SKM-1 treated with dmso at 0.1 percent for 144 hours (cell line): ENCODE results near the gene CCAR1.
"Not testable (repeated sequence)": the region's sequence is repeated elsewhere in the genome, so short reads cannot be mapped to it uniquely, and the experiment has no call there.

Experiments
- DNase-seq: peaks from one replicate; lab custom pipeline; 2025; ENCODE audit not compliant: unreplicated experiment; lab: John Stamatoyannopoulos, UW

The CCAR1 gene

GRCh38 chr10:68720793-68721672 lies at the start of gene CCAR1:
Gene CCAR1 (plus strand): TSS chr10:68721239. CDS start chr10:68722505, 1,266 bp downstream.
- DNase-seq = peak; percentile 98

GRCh38 chr10:68684413-68684812 lies 36.6 kb upstream of the CCAR1 start:
- DNase-seq = no peak

GRCh38 chr10:68696018-68696417 lies 25.0 kb upstream of the CCAR1 start:
- no peak for DNase-seq

- no peak for DNase-seq
Observed at GRCh38 chr10:68697106-68697505, 23.9 kb upstream of the CCAR1 start.

- DNase-seq = no peak
Observed at GRCh38 chr10:68700197-68700596, 20.8 kb upstream of the CCAR1 start.

- no peak for DNase-seq
Observed at GRCh38 chr10:68705548-68705947, 15.5 kb upstream of the CCAR1 start.

GRCh38 chr10:68708987-68709386 lies 12.1 kb upstream of the CCAR1 start:
- DNase-seq = not testable (repeated sequence)

GRCh38 chr10:68713065-68713464 lies 8.0 kb upstream of the CCAR1 start:
- DNase-seq = not testable (repeated sequence)

GRCh38 chr10:68717435-68717834 lies 3.6 kb upstream of the CCAR1 start:
- no peak for DNase-seq

GRCh38 chr10:68721673-68722335 lies 765 bp downstream of the CCAR1 start:
- DNase-seq = no peak

GRCh38 chr10:68725016-68725415 lies 4.0 kb downstream of the CCAR1 start:
- DNase-seq = no peak

- no peak for DNase-seq
Observed at GRCh38 chr10:68727146-68727545, 6.1 kb downstream of the CCAR1 start.

- DNase-seq = no peak
Observed at GRCh38 chr10:68732651-68733050, 11.6 kb downstream of the CCAR1 start.

- DNase-seq = no peak
Observed at GRCh38 chr10:68734349-68734748, 13.3 kb downstream of the CCAR1 start.

GRCh38 chr10:68735119-68735518 lies 14.1 kb downstream of the CCAR1 start:
- DNase-seq = no peak

GRCh38 chr10:68735739-68736138 lies 14.7 kb downstream of the CCAR1 start:
- DNase-seq = not testable (repeated sequence)

GRCh38 chr10:68740676-68741075 lies 19.6 kb downstream of the CCAR1 start:
- DNase-seq = not testable (repeated sequence)

GRCh38 chr10:68742397-68742796 lies 21.4 kb downstream of the CCAR1 start:
- DNase-seq = no peak

- DNase-seq = no peak
Observed at GRCh38 chr10:68752711-68753350, 31.8 kb downstream of the CCAR1 start.

GRCh38 chr10:68756246-68756645 lies 35.2 kb downstream of the CCAR1 start:
- DNase-seq = no peak

- DNase-seq = no peak
Observed at GRCh38 chr10:68756766-68757165, 35.7 kb downstream of the CCAR1 start.
